Stimulated activated CD4-positive, alpha-beta T cell treated with anti-CD3 and anti-CD28 coated beads, Interleukin-1b, Interleukin-23, amount 100 ng/mL, for 24 hours (primary cell): ENCODE measurements around the gene CCT6B.
"Not testable (repeated sequence)": the region's sequence is repeated elsewhere in the genome, so short reads cannot be mapped to it uniquely, and the experiment has no call there.

Experiments used
- DNase-seq, 4 experiments: peaks; one replicate each; pipeline ENCODE4 v3.0.0-alpha.2; 2020; ENCODE audit warnings: low read depth in 4 of 4, low spot score in 1 of 4

CCT6B gene

GRCh38 chr17:34980681-34981537 lies 19.6 kb upstream of the CCT6B start:
- DNase-seq, result peak; percentile 45 to 72 (median 59)

DNA sequence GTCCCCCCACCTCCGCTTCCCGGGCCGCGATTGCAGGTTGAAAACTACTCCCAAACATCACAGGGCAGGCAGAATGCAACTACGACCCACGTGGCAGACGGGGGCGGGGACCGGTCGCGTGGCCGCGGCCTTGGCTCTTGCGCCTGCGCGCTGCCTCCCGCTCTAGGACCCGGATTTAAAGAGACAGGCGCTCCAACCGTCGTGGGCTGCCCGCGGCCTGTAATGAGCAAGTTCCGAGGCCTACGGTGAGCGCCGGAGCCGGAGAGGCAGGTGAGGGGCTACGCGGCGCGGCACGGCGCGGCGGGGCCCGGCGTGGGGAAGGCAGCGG lies 19.1 kb upstream of the CCT6B start, which contains the start of gene LIG3:
LIG3 (plus strand) TSS at position 160 of the 328 bp plus-strand sequence. CDS start 2,494 bp downstream, outside the sequence.
- DNase-seq, result peak; percentile 81 to 95 (median 90)

DNA sequence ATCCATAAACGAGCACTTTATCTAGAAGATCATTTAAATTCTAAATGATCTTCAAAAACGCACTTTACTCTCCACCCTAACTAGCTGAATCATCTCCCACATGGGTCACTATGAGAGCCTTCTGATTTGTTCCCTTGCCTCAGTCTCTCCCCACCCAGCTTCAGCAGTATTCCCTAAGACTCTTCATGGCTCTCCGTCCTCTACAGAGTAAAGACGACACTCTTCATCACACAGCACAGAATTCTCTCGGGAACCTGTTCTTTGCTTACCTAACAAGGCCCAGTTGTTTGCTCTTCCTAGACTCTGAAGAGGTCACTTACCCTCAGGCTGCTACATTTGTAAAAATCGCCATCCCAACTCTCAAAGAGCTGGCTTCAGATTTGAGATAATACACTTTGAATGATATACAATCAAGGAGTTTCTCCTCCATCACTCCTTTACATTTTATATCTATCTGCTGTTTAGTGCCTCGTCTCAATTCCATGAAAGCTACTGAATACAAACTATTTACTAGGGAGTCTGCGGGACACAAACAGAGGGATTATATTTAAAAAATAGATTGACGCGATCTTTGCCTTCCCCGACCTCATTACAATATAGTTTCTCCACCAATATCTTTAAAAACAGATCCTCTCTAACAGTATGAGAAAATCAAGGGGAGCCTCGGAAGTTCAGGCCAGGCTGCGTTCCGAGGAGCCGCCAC lies 18.5 kb upstream of the CCT6B start:
- no peak for DNase-seq

DNA sequence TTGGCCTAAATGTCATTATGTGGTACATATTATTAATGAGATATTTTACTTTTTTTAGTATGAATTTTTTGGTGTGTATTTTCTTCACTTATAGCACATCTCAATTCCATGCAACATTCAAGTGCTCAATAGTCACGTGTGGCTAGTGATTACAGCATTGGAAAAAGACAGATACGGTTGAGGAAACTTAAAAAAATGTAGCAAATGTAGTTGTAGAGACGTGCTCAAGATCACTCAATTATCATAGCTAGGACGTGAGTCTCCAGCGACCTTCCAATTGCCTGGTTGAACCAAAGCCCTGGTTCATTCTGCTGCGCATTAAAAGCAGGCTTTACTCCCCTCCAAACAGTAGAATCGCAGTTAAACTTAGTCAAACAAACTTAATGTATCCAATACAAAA lies 17.9 kb upstream of the CCT6B start:
- no peak for DNase-seq

DNA sequence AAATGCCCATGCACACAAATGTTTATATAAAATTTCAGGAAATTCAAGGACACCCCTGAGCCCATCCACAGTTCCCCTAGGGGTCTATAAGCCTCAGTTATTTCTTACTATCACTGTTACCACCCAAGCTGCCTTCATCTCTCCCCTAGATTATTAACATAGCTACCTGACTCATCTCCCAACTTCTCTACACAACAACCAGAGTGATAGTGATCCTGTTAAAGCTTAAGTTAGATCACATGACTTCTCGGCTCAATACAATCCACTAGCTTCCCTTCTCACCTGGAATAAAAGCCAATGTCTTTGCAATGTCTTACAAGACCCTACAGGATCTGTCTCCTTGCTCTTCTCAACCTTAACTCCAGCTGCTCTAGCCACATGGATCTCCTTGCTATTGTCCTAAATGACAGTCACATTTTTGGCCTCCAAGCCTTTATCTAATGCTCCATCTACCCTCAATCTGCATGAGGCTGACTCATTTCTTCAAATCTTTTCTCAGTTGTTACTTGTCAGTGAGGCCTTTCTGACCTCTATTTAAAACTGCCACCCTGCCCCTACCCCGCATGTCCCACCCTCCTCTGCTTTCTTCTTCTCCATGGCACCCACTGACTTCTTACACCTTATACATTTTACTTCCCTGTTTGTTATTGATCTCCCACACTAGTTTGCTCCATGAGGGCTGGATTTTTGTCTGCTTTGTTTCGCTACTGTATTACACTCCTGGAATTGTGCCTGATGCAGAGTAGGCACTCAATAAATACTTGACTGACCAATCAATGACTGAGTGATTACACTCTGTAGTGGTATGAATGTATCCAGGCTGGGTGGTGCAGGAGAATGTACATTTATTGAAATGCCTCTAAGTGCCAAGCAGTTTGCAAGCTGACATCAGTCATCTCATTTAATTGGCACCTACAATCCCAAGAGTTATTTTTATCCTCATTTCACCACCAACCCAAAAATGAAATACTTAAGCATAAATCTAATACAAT lies 13.8 kb upstream of the CCT6B start:
- DNase-seq, result no peak

- DNase-seq, result no peak
Observed at GRCh38 chr17:34974179-34974578, 12.9 kb upstream of the CCT6B start.

- DNase-seq, result no peak
Observed at GRCh38 chr17:34958438-34958837, 2.8 kb downstream of the CCT6B start.

- DNase-seq, result not testable (repeated sequence)
Observed at GRCh38 chr17:34950780-34951179, 10.5 kb downstream of the CCT6B start.

DNA sequence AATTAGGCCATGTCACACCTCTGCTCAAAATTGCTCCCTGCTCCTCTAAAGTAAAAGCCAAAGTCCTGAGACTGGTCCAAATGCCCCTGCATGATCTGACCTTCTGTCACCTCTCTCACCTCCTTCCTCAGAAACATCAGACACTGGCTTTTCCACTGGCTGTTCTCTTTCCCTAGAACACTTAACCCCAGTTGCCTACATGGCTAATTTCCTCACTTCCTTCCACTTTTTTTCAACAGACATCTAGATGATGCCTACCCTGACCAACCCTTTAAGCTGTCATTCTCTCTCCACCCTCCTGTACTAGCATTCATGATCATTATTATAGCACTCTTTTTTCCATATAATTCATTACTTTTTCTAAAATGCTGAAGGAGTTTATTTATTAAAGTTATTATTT lies 31.0 kb downstream of the CCT6B start:
- DNase-seq, result no peak

DNA sequence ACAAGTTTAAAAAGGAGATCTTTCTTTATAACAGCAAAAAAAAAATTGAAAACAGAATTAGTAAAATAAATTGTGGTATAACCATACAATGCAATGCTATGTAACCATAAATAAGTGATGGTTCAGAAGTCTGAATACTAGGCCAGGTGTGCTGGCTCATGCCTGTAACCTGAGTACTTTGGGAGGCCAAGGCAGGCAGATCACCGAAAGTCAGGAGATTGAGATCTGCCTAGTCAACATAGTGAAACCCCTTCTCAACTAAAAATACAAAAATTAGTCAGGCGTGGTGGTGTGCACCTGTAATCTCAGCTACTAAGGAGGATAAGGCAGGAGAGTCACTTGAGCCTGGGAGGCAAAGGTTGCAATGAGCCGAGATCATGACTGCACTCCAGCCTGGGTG lies 34.6 kb downstream of the CCT6B start:
- no peak for DNase-seq

- DNase-seq, result no peak
Observed at GRCh38 chr17:34920676-34921075, 40.6 kb downstream of the CCT6B start.

DNA sequence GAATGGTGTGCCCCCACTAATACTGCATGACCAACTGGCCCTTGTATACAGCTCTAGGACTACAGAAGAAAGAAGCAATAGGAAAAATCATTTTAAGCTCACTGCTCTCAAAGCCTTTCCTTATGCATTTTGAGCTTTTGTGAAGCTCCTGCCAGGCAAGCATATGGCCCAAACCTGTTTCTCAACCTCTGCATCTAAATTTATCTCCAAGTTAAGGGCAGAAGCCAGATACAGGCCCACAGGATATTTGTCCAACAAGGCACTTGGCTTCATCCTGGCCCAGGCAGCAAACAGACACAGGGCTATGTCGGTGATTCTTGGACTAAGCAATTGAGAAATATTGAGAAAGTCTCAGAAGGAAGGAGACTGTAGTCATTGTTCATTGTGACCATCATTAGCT lies 43.9 kb downstream of the CCT6B start:
- no peak for DNase-seq

DNA sequence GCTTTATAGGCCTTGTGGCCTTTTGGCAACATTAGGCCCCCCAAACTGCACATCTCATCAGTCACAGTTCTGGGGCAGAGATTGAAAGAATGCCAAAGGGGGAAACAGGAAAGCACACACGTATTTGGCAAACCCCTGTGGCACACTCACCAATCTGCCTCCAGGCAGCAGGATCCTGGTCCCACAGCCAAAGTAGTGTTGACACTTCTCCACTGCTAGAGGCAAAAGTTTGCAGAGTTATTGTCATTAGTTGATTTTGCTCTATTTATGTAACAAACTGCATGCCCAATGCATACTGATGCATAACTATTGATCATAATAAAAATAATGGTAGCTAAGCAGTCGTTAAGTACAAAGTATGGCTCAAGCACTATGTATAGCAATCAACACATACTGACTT lies 45.1 kb downstream of the CCT6B start:
- DNase-seq, result no peak

- no peak for DNase-seq
Observed at GRCh38 chr17:34913001-34913400, 48.3 kb downstream of the CCT6B start.

DNA sequence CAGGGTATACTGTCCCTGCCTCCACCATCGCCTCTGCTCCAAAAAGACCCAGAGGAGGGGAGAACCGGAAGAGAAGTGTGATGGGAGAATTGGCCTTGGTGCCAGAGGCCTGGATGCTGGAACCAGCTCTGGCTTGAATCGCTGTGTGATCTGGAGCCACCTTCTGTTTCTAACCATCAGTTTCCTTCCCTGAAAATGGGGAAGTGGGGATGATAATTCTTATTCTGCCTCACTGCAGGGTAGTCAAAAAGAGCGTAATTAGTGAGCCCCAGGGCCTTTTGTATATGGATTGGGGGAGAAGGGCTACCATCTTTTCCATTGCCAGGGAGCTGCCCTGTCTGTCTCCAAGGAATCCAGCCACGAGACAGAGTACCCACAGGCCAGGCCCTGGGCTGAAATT lies 52.2 kb downstream of the CCT6B start:
- DNase-seq, result no peak

- DNase-seq, result no peak
Observed at GRCh38 chr17:34902831-34903547, 58.3 kb downstream of the CCT6B start.

DNA sequence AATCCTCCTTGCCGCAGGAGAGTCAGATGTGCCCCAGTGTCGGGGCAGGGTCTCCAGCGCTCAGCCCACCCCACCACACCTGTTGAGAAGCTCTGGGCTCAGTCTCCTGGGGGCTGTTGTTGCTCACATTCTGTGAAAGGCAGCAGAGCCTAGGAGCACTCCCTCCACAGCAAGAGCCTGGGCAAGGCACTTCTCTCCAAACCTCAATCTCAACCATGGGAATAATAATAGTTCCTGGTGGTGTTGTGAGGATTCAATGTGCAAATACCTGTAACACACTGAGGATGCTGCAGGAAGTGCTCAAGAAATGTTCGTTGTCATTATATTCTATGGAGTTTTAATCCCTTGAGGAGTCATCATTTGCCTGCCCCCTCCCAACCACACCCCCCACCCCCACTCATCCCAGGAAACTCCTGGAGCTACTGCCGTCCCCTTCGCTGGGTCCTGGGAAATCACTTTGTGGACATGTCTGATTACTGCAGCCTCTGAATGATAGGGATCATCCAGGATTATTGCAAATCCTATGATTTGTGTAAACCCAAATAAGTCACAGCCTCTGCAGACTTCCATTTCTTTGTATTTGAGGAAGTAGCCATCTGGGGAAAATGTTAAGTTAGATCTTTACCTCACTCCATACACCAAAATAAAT lies 61.5 kb downstream of the CCT6B start:
- DNase-seq, result no peak

- no peak for DNase-seq
Observed at GRCh38 chr17:34895383-34895782, 65.9 kb downstream of the CCT6B start.

DNA sequence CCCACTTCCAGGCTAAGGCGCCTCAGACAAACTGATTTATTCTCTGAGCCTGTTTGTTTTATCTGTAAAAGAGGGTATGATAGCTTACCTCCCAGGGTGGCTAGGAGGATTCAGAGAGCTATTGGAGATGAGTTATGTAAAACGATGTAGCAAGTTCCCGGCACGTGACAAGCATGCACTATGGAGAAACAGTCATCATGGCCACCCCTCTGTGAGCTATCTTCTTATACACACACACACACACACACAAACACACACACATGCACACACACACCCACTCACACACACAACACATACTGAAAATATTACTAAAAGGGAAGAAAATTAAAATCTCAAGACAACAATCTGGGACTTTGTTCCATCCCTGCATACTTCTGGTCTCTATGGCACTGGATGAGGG lies 66.3 kb downstream of the CCT6B start:
- DNase-seq, result no peak
